ENCODE results near the gene HSPA1B.

GRCh38 chr6:31805939-31806469, 21.5 kb upstream of the HSPA1B start:
- TF ChIP-seq POLR2AphosphoS5 (IDR thresholded peaks at IDR 0.05; ENCODE audit: low read depth) (no peak), CTCF (IDR thresholded peaks at IDR 0.05; ENCODE audit: insufficient read depth, low read length) (no peak), GABPA (IDR thresholded peaks at IDR 0.05; ENCODE audit: low read depth) (no peak), REST (IDR thresholded peaks at IDR 0.05; ENCODE audit: insufficient replicate concordance, low read depth) (no peak), SPI1 (IDR thresholded peaks at IDR 0.05; ENCODE audit: borderline replicate concordance, low read depth) (no peak)
